ENCODE measurements around the gene KLHL9.

GRCh38 chr9:21314152-21314551, 21.1 kb downstream of the KLHL9 start:
- no peak for TF ChIP-seq CTCF (IDR thresholded peaks at IDR 0.05)
- TF ChIP-seq POLR2A (IDR thresholded peaks at IDR 0.05) = no peak
- TF ChIP-seq POLR2AphosphoS5 (IDR thresholded peaks at IDR 0.05) = no peak
